NCI-H128 (cell line): Measurements from ENCODE around the gene TNFRSF1A.
A peak's percentile ranks its signal among the peaks of the same experiment; 100 is the strongest.
"Not testable (repeated sequence)": the region's sequence is repeated elsewhere in the genome, so short reads cannot be mapped to it uniquely, and the experiment has no call there.

Source experiments
- DNase-seq: peaks from one replicate; lab custom pipeline; 2025; ENCODE audit not compliant: unreplicated experiment; lab: John Stamatoyannopoulos, UW

Gene TNFRSF1A

DNA sequence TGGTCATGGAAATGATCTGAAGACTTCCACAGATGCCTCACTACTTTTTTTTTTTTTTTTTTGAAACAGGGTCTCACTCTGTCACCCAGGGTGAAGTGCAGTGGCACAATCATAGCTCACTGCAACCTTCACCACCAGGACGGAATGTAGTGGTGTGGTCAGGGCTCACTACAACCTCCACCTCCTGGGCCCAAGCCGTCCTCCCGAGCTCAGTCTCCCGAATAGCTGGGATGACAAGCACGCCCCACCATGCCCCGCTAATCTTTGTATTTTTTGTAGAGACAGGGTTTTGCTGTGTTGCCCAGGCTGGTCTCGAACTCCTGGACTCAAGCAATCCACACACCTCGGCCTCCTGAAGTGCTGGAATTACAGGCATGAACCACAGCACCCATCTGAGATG lies 3.3 kb downstream of the TNFRSF1A start:
- not testable (repeated sequence) for DNase-seq

DNA sequence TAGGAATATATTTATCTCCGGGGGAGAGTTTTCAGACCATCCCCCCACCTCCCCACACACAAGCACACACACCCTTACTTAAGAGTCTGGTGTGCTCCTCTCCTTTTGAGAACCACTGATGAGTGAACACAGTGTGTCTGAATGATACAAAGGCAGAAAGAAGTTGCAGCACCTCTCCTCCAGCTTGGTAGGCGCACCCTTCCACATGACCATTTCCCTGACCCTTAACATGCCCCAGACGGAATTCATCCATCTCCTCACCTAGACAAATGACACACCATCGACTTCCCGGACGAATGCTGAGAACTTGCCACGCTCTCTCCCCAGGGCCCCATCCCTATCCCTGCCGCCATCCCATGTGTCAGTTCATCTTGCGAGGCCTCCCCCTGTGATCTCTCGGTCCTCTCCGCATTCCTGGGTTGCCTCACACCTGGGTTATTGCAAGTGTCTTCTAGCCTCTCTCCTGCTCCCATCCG lies 3.9 kb downstream of the TNFRSF1A start:
- DNase-seq = no peak

DNA sequence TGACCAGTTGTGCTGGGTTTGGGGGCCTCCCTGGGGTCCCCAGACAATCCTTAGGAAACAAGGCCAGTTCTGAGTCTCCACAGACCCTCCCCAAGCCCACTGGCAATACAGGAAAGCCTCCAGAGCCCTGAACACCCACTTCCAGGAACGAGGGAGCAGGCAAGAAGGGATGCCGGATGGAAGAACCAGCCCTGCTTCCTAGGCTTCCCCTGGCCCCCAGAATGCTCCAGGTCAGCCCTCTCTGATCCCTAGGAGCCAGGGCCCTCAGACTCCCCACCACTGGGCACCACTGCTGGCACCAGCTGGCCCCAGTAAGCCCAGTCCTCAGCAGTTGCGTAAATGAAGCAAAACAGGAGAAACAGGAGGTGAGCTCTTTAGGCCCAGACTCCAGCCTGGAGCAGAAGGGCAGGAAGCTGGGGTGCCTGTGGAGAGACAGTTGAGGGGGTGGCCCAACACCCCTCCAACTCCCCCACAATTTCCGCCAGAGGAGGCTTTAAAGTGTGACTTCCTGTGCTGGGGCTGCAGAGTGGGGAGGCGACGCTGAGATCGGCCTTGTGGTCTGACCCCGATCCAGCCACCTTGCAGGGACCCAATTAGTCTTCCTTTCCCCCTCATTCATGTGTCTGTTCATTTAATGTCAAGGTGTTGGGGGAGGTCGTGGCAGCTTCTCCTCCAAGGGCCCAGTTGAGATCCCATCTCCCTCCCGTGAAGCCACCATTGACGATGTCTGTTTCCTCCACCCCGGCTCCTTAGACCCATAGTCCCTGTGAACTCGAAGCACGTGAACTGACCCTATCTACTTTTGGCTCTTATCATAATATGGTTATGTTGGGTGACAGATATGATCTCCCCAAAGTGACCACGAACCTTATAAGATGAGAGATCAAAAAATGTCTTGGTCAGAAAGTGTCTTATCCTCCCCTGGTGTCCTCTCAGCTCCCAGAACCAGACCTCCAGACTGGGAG lies 4.7 kb downstream of the TNFRSF1A start:
- no peak for DNase-seq

DNA sequence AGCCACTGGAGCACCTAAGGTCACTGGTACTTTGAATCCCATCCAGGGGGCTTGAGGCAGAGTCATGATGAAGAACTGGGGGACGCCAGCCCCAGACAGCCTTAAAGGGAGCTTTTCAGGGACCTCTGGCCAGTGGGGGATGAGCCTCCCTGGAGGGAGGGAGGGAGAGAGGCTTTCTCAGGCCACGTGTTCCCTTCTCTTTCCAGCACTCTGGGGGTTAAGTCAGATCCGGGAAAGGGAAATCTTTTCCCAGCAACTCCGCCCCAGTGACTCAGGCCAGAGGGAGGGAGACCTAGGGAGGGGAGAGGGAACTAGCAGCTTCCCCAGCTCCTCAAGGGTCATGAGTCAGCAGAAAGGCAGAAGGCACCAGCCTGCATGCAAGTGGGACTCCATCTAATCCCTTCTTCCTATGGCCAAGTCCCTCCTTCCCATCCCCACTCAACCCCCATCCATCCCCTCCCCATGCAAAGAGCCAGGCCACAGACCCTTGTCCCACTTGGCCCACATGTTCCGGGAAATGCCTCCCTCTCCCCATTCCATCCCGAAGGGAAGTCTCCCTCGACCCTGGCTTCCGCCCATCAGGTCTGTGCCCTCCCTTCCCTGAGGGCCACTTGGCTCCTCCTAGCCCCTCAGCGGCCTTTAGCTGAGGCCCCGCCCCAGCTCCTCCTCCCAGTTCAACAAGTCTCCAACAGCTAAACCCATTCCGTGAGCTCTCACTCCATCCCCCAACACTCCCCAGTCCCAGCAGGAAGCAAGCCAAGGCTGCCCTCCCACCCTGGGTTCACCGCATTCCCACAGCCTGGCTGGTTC lies 5.6 kb downstream of the TNFRSF1A start:
- DNase-seq = no peak

DNA sequence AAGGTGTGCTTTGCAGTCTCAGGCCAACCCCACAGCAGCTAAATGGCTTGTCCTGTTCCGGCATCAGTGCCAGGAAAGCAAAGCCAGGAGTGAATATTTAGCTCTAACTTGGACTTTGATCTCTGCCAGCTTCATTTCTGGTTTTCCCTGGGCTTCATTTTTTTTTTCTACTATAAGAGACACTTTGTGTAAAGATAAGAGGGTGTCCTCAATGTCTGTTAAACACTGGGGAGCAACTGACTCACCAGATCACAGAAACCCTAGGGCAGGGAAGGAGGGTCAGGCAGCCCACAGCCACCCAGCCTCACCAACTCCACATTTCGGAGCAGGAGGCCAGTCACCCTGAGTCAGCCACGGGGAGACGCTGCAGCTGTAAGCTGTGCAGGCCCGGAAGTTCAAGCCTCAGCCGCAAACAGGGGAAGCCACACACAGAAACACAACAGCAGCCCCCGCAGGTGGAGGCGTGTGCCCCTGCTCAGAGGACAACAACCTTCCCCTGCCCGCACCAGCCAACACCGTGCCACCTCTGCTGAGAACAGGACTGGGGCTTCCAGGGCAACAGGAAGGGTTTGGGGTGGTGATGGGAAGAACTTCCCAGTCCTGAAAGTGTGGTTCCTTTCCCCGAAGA lies 6.3 kb downstream of the TNFRSF1A start:
- no peak for DNase-seq

DNA sequence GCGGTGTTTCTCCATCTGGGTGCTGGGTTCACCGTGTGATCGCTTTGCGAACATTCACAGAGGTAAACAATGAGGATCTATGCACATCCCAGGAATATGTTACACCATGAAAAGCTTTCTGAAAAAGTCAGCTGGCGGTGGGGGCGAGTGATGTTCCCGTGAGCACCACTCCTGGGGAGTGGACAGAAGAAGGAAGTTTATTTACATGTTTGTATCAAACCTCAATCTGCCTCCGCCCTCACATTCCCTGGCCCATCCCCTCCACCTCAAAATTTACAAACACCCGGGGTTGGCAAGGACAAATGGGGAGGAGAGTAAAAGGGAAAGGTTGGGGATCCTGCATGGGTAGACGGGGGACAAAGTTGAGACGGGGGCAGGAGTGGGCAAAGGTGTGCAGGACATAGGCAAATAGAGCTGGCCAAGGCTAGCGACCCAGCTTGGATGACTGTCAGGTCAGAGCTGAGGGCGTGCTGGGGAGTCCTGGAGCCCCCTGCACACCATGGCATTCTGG lies 6.9 kb downstream of the TNFRSF1A start:
- DNase-seq = no peak

DNA sequence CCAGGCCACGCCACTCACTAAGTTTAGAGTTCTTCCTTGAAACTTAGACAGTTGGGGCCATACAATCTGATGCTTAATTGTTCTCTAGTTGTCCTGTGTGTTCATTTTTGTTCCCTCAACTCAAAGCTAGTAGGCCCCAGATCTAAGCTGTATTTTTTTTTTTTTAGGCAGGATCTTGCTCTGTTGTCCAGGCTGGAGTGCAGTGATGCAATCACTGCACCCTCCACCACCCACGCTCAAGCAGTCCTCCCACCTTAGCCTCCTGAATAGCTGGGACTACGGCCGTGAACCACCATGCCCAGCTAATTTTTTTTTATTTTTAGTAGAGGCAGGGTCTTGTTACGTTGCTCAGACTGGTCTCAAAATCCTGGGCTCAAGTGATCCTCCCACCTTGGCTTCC lies 7.5 kb downstream of the TNFRSF1A start:
- DNase-seq = no peak

DNA sequence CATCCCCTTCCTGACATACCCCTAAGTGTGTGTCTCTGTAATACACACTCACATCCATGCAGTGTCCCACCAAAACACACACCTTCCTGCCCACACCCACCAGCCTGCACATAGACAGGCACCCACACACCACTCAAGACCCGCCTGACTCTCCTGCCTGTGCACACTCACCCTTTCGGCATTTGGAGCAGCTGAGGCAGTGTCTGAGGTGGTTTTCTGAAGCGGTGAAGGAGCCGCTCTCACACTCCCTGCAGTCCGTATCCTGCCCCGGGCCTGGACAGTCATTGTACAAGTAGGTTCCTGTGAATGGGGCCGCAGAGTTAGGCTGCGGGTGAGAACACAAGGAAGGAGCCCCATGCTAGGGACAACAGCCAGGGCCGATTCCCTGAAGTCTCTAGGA lies 8.3 kb downstream of the TNFRSF1A start:
- no peak for DNase-seq

DNA sequence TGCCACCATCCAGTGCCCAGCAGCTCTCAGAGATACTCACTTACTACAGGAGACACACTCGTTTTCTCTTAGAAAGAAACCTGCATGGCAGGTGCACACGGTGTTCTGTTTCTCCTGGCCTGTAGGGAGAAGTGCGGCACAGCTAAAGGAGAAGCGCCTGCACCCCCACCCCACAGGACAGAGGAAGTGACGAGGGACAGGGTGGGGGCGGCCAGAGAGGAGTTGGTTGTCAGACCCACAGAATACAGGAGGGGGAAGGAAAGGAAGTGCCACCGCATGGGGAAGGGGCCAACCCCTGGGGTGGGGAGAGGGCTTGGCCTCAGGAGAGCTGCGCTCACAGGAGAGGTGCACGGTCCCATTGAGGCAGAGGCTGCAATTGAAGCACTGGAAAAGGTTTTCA lies 8.8 kb downstream of the TNFRSF1A start:
- DNase-seq = no peak

DNA sequence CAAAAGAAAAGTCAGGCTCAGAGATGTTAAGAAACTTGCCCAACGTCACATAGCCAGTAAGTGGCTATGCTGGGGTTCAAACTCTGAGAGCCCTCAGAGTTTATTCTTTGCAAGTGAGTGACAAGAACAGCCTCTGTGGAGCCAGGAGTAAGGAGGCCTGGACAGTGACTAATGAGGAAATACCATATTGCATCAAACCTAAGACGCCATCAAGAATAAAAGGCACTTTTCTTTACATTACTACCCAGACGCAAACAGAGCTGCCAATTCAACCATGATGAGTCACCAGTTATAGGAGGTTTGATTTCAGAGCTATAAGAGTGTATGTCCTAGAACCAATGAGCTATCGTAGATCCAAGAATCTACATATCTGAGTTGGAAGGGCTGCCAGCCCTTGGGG lies 9.4 kb downstream of the TNFRSF1A start:
- no peak for DNase-seq

DNA sequence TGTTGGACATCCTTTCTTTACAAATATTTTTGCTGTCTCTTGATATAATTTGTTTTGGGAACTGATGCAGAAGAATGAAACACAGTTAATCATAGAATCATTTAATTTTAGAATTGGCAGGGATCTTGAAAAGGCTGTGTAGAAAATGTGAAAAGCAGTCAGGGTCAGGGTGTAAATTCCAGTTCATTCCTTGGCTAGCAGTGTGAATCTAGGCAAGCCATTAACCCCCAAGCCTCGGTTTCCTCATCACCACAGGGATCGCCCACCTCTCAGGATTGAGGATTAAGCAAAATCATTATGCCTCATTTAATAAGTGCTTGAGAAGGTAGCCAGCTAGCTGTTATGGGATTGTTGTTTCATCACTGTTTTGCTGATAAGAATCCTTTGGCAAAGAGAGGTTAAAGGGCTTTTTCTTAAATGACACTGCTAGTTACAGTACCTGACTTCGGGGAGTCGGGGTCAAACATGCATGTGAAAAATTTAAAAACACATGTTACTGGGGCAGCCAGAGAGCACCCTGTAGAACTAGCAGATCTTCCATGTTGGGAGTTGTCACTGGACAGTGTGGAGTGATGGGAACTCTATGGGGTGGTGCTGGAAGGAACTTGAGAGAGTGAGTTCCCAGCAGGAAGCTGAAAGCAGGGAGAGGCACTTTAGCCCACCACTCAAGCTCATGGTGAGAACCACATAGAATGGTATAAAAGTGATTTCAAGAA lies 10.7 kb downstream of the TNFRSF1A start:
- DNase-seq = no peak

DNA sequence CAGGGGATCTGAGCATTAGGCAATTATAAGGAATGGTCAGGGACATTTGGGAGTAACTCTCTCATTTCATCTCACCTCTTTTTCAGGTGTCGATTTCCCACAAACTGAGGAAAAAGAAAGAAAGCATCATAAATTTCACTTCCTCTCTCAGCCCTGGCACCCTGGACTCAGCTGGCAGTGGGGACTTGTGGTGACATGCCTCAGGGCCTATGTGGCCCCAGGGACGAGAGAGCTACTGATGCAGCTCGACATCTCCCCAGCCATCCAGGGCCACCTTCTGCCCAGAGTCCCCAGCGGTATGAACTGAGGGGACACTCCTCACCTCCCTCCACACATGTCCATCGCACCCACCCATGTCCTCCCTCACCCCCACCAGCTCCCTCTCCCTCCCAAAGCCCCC lies 11.7 kb downstream of the TNFRSF1A start:
- DNase-seq = no peak

DNA sequence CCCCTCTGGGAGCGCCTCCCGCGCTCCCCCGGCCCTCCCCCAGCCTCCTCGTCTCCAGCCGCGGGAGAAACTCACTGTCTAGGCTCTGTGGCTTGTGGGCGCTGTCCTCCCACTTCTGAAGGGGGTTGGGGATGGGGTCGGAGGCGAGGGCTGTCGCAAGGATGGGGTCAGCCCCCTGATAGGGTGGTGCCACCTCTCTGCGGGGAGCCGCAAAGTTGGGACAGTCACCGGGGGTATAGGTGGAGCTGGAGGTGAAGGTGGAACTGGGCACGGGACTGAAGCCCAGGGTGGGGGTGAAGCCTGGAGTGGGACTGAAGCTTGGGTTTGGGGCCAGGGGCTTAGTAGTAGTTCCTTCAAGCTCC lies 12.2 kb downstream of the TNFRSF1A start:
- DNase-seq = no peak

DNA sequence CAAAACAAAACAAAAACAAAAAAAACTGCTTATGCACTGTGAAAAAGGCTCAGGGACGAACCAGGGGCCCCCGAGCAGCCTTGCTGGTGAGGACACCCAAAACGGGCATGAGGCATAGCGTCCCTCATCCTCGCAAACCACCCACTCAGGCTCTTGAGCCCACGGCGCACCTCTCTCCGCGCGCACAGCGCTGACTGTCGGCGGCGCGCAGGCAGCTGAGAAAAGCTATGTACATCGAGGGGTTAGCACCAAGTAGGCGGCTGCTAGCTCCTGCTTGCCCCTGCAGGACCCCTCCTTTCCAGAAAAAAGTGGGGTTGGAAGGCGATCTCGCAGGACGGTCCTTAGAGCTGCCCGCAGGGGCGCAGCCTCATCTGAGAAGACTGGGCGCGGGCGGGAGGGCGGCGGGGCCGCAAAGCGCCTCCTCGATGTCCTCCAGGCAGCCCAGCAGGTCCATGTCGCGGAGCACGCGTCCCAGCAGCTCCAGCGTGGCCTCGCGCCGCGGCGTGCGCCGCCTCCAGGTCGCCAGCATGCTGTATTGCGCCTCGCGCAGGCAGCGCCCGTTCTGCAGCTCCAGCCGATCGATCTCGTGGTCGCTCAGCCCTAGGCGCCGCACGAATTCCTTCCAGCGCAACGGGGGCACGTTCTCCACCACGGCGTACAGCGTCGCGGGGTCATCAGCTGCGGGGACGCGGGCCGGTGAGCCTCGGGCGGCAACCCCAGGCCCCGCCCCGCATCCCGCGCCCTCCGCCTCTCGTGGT lies 12.8 kb downstream of the TNFRSF1A start:
- DNase-seq = no peak

DNA sequence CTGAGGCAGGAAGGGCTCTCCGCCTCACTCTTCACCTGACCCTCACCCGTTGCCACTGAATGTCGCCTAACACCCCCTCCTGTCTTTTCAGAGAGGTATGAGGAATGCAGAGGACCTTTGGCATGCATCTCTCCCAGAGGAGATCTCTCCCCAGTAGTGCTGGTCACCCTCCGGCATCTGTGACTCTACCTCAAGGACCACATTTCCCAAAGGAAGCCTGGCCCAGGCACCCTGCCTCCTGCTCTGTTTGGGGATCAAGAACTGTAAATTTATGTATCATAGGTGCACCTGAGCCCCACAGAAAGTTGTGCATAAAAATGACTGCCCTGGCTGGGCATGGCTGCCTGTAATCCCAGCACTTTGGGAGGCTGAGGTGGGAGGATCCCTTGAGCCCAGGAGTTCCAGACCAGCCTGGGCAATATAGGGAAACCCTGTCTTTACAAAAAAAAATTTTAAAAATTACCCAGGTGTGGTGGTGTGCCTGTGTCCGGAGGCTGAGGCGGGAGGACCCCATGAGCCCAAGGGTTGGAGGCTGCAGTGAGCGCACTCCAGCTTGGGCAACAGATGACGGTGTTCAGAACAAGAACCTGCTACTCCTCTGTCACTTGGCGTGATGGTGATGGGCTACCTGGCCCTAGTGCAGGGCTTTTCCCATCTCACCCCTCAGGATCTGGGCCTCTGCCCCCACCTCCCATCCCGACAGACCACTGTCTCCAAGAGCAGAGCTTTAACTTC lies 13.7 kb downstream of the TNFRSF1A start:
- DNase-seq = no peak

DNA sequence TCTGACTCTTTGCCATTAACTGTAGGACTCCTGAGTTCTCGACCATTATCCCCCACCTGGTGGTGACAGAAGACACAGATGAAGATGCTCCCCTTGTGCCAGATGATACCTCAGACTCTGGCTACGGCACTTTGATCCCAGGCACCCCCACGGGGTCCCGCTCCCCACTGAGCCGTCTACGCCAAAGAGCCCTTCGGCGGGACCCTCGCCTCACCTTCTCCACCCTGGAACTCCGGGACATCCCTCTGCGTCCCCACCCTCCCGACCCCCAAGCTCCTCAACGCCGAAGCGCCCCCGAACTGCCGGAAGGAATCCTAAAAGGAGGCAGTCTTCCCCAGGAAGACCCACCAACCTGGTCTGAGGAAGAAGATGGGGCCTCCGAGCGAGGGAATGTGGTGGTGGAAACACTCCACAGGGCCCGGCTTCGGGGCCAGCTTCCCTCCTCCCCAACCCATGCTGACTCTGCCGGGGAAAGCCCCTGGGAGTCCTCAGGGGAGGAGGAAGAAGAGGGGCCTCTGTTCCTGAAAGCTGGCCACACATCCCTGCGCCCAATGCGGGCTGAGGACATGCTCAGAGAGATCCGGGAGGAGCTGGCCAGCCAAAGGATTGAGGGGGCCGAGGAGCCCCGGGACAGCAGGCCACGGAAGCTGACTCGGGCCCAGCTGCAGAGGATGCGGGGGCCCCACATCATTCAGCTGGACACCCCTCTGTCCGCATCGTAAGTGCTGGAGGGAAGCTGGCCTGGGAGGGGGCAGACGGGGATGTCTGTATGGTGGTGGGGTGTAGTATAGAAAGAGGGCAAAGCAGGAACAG lies 14.4 kb downstream of the TNFRSF1A start:
- no peak for DNase-seq

DNA sequence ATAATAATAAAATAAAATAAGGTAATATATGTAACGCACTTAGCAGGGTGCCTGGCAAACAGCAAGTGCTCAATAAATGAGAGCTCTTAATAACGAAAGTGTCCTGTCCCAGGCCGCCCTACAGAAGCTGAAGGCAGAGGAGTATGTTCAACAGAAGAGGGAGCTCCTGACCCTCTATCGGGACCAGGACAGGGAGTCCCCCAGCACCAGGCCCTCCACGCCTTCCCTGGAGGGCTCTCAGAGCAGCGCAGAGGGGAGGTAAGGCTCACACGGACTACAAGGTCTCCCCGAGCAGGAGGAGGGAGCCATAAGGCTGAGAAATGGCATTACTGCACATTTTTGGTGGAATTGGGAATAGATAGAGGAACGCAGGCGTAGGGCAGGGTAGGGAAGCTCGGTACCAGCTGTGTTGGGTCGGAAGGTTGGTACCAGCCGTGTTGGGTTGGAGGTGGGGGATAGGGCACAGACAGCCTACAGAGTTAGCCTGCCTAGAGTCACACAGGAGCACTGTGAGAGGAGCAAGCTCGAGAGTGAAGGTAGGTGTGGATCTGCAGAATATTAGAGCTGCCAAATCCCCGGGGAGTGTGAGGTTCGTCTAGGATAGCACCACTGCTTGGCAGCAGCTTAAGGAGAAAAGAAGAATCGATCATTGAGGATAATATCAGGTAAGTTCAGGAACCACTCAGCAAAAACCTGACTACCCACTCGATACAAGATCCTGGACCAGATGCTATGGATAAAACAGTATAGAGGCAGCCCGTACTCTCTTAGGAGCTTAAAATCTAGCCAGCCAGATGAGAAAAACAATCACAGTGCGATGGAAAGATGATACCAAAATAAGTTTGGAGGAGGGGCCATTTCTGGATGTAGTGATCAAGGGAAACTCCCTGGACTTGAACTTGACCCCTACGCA lies 15.3 kb downstream of the TNFRSF1A start:
- peak; percentile 28 for DNase-seq
